ENCODE results near the gene RUNX2.

DNA sequence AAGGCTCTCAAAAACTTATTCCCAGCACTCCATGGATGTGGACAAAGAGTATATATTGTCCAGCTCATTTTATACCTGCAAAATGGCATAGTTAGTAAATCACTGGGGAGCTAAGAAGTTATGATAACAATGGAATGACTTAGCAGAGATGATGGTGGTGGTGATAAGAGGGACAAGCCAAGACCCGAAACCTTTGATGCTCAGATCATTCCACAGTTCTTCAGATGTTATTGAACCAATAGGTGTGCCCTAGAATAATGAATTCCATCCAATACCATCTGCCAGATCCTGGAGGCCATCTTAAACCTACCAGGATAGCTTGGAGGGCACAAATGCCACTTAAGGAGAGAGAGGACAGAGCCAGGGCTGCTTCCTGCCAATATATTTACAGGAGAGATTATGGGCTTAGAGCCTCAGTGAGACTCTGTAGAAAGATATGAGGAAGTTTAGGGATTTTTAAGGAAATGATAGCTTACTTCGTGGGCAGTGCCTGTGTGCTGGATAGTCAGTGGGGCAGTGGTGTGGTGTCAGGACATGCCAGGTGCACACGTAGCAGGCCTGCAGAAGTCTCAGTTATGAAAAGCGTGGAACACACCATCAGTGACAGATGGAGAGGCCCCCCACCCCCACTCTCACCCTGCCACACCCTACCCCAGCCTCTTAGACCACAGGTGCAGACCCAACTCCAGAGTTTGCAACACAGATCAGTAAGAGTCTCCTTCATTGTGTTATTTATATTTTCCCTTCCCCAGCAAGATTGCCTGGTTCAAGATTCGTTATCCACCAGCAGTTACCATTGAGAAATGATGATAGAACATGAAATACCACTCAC is 259.3 kb downstream of the RUNX2 start:
- TF ChIP-seq, protein P1, sequence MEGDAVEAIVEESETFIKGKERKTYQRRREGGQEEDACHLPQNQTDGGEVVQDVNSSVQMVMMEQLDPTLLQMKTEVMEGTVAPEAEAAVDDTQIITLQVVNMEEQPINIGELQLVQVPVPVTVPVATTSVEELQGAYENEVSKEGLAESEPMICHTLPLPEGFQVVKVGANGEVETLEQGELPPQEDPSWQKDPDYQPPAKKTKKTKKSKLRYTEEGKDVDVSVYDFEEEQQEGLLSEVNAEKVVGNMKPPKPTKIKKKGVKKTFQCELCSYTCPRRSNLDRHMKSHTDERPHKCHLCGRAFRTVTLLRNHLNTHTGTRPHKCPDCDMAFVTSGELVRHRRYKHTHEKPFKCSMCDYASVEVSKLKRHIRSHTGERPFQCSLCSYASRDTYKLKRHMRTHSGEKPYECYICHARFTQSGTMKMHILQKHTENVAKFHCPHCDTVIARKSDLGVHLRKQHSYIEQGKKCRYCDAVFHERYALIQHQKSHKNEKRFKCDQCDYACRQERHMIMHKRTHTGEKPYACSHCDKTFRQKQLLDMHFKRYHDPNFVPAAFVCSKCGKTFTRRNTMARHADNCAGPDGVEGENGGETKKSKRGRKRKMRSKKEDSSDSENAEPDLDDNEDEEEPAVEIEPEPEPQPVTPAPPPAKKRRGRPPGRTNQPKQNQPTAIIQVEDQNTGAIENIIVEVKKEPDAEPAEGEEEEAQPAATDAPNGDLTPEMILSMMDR (IDR thresholded peaks at IDR 0.05), result no peak
- no peak for TF ChIP-seq POLR2A (IDR thresholded peaks at IDR 0.05)

Data from esophagus squamous epithelium (tissue), 4 donors.